CD14-positive monocyte (primary cell): ENCODE data around the gene BRF1. TPM values are rescaled to one million over a fixed set of nuclear protein-coding genes. Genes with fewer than 3 reads are reported as not detected.

ENCODE experiments used
- DNase-seq, 3 donors: peaks; one replicate each; pipeline ENCODE4 v3.0.0-alpha.2; 2011 to 2022
- H2AFZ ChIP-seq: 2 replicates; pipeline ENCODE4 v1.6.0; 2012; ENCODE audit warnings: mild to moderate bottlenecking, low read depth, low read length, inconsistent platforms; ENCODE audit not compliant: insufficient read depth, poor library complexity, severe bottlenecking
- H3K27ac ChIP-seq, 2 donors: 1 replicate in 1 of 2; 2 replicates in 1 of 2; pipeline ENCODE4 v1.5.1; 2012 to 2013; ENCODE audit warnings: low read length in 2 of 2, control low read depth in 1 of 2, inconsistent platforms in 1 of 2, low read depth in 1 of 2, mild to moderate bottlenecking in 1 of 2
- H3K27me3 ChIP-seq, 2 donors: one replicate each; pipeline versions ENCODE4 v1.6.0 to v1.6.1; 2011 to 2013; ENCODE audit warnings: low read length in 2 of 2; ENCODE audit not compliant: control insufficient read depth in 2 of 2, insufficient read depth in 2 of 2
- H3K36me3 ChIP-seq, 2 donors: replicated peaks in 1 of 2; 1 replicate in 1 of 2; 2 replicates in 1 of 2; pipeline versions ENCODE4 v1.5.1 to v1.6.1; 2012 to 2013; ENCODE audit warnings: low read length in 2 of 2, control low read depth in 1 of 2, inconsistent platforms in 1 of 2, mild to moderate bottlenecking in 1 of 2; ENCODE audit not compliant: insufficient read depth in 2 of 2, control insufficient read depth in 1 of 2
- H3K4me1 ChIP-seq, 2 donors: 1 replicate in 1 of 2; 2 replicates in 1 of 2; pipeline versions ENCODE4 v1.5.1 to v1.6.1; 2012 to 2013; ENCODE audit warnings: low read length in 2 of 2, control low read depth in 1 of 2, inconsistent platforms in 1 of 2, mild to moderate bottlenecking in 1 of 2, moderate library complexity in 1 of 2; ENCODE audit not compliant: insufficient read depth in 2 of 2, control insufficient read depth in 1 of 2
- H3K4me2 ChIP-seq: replicated peaks from 2 replicates; pipeline ENCODE3; 2012; ENCODE audit warnings: low read length, moderate library complexity, mild to moderate bottlenecking; ENCODE audit not compliant: poor library complexity, severe bottlenecking; ENCODE audit errors: extremely low read depth
- H3K4me3 ChIP-seq, 3 experiments: fragments of 200-600 bp in 1 of 3; sonication (generic) in 1 of 3; replicated peaks in 1 of 3; 1 replicate in 2 of 3; 2 replicates in 1 of 3; pipeline ENCODE4 v1.5.1; 2011 to 2013; ENCODE audit warnings: low read length in 3 of 3, mild to moderate bottlenecking in 3 of 3, control low read depth in 2 of 3, low read depth in 2 of 3, inconsistent platforms in 1 of 3, moderate library complexity in 1 of 3
- H3K79me2 ChIP-seq: 2 replicates; pipeline ENCODE4 v1.6.0; 2012; ENCODE audit warnings: mild to moderate bottlenecking, control low read depth, inconsistent platforms, low read length, moderate library complexity; ENCODE audit not compliant: insufficient read depth
- H3K9ac ChIP-seq: 2 replicates; pipeline ENCODE4 v1.6.0; 2017; ENCODE audit warnings: low read length, mild to moderate bottlenecking; ENCODE audit not compliant: insufficient read depth, poor library complexity, severe bottlenecking
- H3K9me3 ChIP-seq, 2 donors: replicated peaks in 1 of 2; 1 replicate in 1 of 2; 2 replicates in 1 of 2; pipeline versions ENCODE4 v1.5.1 to v1.6.1; 2012 to 2013; ENCODE audit warnings: low read length in 2 of 2, control low read depth in 1 of 2; ENCODE audit not compliant: control insufficient read depth in 1 of 2, insufficient read depth in 1 of 2
- H4K20me1 ChIP-seq: 2 replicates; pipeline ENCODE4 v1.6.0; 2012; ENCODE audit warnings: mild to moderate bottlenecking, low read length, control low read depth, moderate library complexity; ENCODE audit not compliant: insufficient read depth
- H3K27ac Mint-ChIP-seq, 7 donors: one replicate each; pipeline ENCODE4 v1.8.0; 2020; ENCODE audit warnings: mild to moderate bottlenecking in 7 of 7, mixed read lengths in 7 of 7, moderate library complexity in 6 of 7, inconsistent platforms in 2 of 7
- H3K27me3 Mint-ChIP-seq, 3 donors: one replicate each; pipeline ENCODE4 v1.8.0; 2021 to 2022; ENCODE audit warnings: low read depth in 3 of 3, mild to moderate bottlenecking in 3 of 3, mixed read lengths in 3 of 3, moderate library complexity in 3 of 3, inconsistent platforms in 1 of 3
- H3K36me3 Mint-ChIP-seq, 2 donors: one replicate each; pipeline ENCODE4 v1.8.0; 2020; ENCODE audit warnings: mixed read lengths in 2 of 2, inconsistent platforms in 1 of 2, mild to moderate bottlenecking in 1 of 2
- H3K4me1 Mint-ChIP-seq: one replicate; pipeline ENCODE4 v1.8.0; 2020; ENCODE audit warnings: mild to moderate bottlenecking, mixed read lengths
- H3K4me3 Mint-ChIP-seq, 2 donors: one replicate each; pipeline ENCODE4 v1.8.0; 2020; ENCODE audit warnings: mild to moderate bottlenecking in 2 of 2, mixed read lengths in 2 of 2, moderate library complexity in 1 of 2
- H3K9me3 Mint-ChIP-seq, 7 donors: one replicate each; pipeline ENCODE4 v1.8.0; 2020 to 2022; ENCODE audit warnings: mixed read lengths in 7 of 7, mild to moderate bottlenecking in 6 of 7, moderate library complexity in 6 of 7, inconsistent platforms in 2 of 7
- WGBS: methylation state at CpG from one replicate; pipeline ENCODE4 v1.1.5; 2013; ENCODE audit warnings: missing lambda C conversion rate; ENCODE audit not compliant: insufficient coverage; 5-methylcytosine and 5-hydroxymethylcytosine counted together
- intact Hi-C, 2 donors: fragments of 100-400 bp; cut with micrococcal nuclease; formaldehyde crosslinking; loops; one replicate each; pipeline versions ENCODE4 v1.15.0 to v1.15.1; 2023
- polyA plus RNA-seq, 3 donors: library from polyadenylated mRNA; depleted of rRNA in 1 of 3; unstranded in 2 of 3; stranded (reverse) in 1 of 3; fragments of 300-500 nt in 2 of 3; fragments of >200 nt in 1 of 3; fragmentation: Illumina TruSeq in 2 of 3; gene quantifications; 1 replicate in 2 of 3; 2 replicates in 1 of 3; pipeline ENCODE4 v1.2.3, GENCODE V29; 2012 to 2021
- TF ChIP-seq, protein P1 (sequence below): fragments of 200-600 bp; IDR thresholded peaks from one replicate; pipeline ENCODE4 v1.8.0; 2022; ENCODE audit warnings: antibody characterized with exemption, mild to moderate bottlenecking

Gene BRF1
- polyA plus RNA-seq, 3 donors = 2.3 to 20.5 (median 2.5) TPM

DNA sequence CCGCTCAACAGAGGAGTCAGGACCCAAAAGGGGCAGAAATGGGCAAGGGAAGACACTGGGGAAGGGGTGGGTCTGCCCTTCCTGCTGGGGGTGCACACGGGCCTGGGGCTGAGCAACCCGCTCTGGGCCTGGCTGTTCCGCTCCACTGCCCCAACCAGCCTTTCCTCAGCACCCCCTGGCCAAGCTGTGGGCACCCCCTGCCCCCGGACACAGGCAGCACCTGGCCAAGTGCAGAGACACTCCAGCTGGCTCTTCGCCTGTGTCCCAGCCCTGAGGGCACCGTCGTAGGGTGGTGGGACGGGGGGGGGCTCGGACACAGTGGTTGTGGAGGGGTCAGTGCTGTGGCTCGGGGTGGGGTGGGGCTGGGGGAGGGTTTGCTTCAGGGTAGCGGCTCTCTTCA, 24.1 kb upstream of the BRF1 start:
- H3K9ac ChIP-seq = no peak overlapping the region
- intact Hi-C loops = no loop called here
- H3K27ac ChIP-seq = no peak overlapping the region
- no peak overlapping the region for H3K27ac Mint-ChIP-seq
- DNase-seq = no peak
- H3K4me1 ChIP-seq = peaks cover 9 to 10% of the 10 kb centered on the region in 2 donors
- peaks cover 0 to 2% (median 2%) of the 10 kb centered on the region in 3 donors for H3K27me3 Mint-ChIP-seq
- H3K36me3 Mint-ChIP-seq = peaks cover 10 to 12% of the 10 kb centered on the region in 2 donors
- H4K20me1 ChIP-seq = peaks cover 79% of the 10 kb centered on the region
- WGBS = 100% methylated on average over 5 of the region's 12 CpGs
- no peak overlapping the region for H2AFZ ChIP-seq
- H3K4me3 Mint-ChIP-seq = no peak overlapping the region
- TF ChIP-seq, protein P1, sequence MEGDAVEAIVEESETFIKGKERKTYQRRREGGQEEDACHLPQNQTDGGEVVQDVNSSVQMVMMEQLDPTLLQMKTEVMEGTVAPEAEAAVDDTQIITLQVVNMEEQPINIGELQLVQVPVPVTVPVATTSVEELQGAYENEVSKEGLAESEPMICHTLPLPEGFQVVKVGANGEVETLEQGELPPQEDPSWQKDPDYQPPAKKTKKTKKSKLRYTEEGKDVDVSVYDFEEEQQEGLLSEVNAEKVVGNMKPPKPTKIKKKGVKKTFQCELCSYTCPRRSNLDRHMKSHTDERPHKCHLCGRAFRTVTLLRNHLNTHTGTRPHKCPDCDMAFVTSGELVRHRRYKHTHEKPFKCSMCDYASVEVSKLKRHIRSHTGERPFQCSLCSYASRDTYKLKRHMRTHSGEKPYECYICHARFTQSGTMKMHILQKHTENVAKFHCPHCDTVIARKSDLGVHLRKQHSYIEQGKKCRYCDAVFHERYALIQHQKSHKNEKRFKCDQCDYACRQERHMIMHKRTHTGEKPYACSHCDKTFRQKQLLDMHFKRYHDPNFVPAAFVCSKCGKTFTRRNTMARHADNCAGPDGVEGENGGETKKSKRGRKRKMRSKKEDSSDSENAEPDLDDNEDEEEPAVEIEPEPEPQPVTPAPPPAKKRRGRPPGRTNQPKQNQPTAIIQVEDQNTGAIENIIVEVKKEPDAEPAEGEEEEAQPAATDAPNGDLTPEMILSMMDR = no peak
- peaks cover 14% of the 10 kb centered on the region for H3K4me1 Mint-ChIP-seq
- no peak overlapping the region for H3K4me2 ChIP-seq
- H3K27me3 ChIP-seq = no peaks in the 10 kb centered on the region
- no peaks in the 10 kb centered on the region for H3K9me3 ChIP-seq
- no peaks in the 10 kb centered on the region for H3K36me3 ChIP-seq
- no peak overlapping the region for H3K4me3 ChIP-seq
- H3K79me2 ChIP-seq = peaks cover 49% of the 10 kb centered on the region
- peaks cover 0 to 2% (median 0%) of the 10 kb centered on the region in 7 donors for H3K9me3 Mint-ChIP-seq

DNA sequence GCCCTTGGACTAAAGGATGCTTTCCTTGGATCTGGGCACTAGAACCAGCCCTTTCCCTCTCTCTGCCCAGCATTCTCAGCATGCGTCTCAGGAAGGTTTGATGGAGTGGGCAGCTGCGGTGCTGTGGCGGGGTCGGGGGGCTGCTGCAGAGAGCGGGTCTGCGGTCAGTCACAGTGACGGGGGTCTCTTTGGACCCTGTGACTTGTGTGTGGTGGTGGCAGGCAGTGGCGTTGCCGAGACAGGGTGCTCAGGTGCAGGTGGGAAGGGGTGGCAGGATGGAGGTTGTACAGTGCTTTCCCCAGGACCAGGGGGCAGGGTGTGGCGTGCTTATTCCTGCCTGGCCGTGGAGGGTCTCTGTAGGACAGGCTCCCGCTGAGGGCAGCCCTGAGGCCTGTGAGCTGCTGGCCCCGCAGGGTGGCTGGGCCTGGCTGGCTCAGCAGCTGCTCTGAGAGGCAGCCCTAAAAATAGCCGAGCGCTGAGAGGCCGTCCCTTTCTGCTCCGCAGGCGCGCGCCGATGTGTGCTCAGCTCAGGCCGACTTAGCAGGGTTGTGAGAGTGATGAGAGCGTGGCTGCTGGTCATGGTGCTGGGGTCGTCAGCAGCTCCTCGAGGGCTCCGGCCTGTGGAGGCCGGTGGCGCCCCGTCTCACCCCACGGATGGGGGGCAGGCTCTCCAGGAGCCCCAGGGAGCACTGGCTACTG, 23.4 kb upstream of the BRF1 start:
- 96% methylated on average over 27 of the region's 30 CpGs for WGBS
- H3K9me3 ChIP-seq = no peaks in the 10 kb centered on the region
- peaks cover 55% of the 10 kb centered on the region for H3K79me2 ChIP-seq
- no peaks in the 10 kb centered on the region for H3K27me3 ChIP-seq
- TF ChIP-seq, protein P1 = no peak
- H2AFZ ChIP-seq = no peak overlapping the region
- Mint-ChIP-seq H3K9me3 (peaks cover 0 to 2% (median 0%) of the 10 kb centered on the region in 7 donors), H3K27me3 (peaks cover 0 to 2% (median 1%) of the 10 kb centered on the region in 3 donors), H3K4me3 (no peak overlapping the region), H3K36me3 (peaks cover 10 to 12% of the 10 kb centered on the region in 2 donors), H3K27ac (no peak overlapping the region), H3K4me1 (peaks cover 14% of the 10 kb centered on the region)
- H4K20me1 ChIP-seq = peaks cover 73% of the 10 kb centered on the region
- intact Hi-C loops = no loop called here
- H3K4me3 ChIP-seq = no peak overlapping the region
- no peak overlapping the region for H3K27ac ChIP-seq
- peaks cover 9 to 10% of the 10 kb centered on the region in 2 donors for H3K4me1 ChIP-seq
- H3K36me3 ChIP-seq = no peaks in the 10 kb centered on the region
- DNase-seq = no peak
- no peak overlapping the region for H3K4me2 ChIP-seq
- no peak overlapping the region for H3K9ac ChIP-seq
